Endothelial cell (in vitro differentiated cells): ENCODE measurements around the gene KLHL15. TPM values are rescaled to one million over a fixed set of nuclear protein-coding genes. Genes with fewer than 3 reads are reported as not detected.

ENCODE experiments used
- DNase-seq: peaks from one replicate; pipeline ENCODE4 v3.0.0; 2021; ENCODE audit warnings: low spot score
- H3K27ac Mint-ChIP-seq: one replicate; pipeline ENCODE4 v1.8.0; 2021; ENCODE audit warnings: mixed read lengths, inconsistent platforms; ENCODE audit not compliant: unreplicated experiment
- H3K27me3 Mint-ChIP-seq: one replicate; pipeline ENCODE4 v1.8.0; 2021; ENCODE audit warnings: mild to moderate bottlenecking, moderate library complexity, mixed read lengths, inconsistent platforms; ENCODE audit not compliant: unreplicated experiment
- H3K36me3 Mint-ChIP-seq: one replicate; pipeline ENCODE4 v1.8.0; 2021; ENCODE audit warnings: mild to moderate bottlenecking, low read depth, mixed read lengths, inconsistent platforms; ENCODE audit not compliant: unreplicated experiment
- H3K4me1 Mint-ChIP-seq: one replicate; pipeline ENCODE4 v1.8.0; 2021; ENCODE audit warnings: mild to moderate bottlenecking, mixed read lengths, inconsistent platforms; ENCODE audit not compliant: unreplicated experiment
- H3K4me3 Mint-ChIP-seq: one replicate; pipeline ENCODE4 v1.8.0; 2021; ENCODE audit warnings: mild to moderate bottlenecking, mixed read lengths, inconsistent platforms; ENCODE audit not compliant: unreplicated experiment
- H3K9me3 Mint-ChIP-seq: one replicate; pipeline ENCODE4 v1.8.0; 2021; ENCODE audit warnings: mixed read lengths, inconsistent platforms; ENCODE audit not compliant: unreplicated experiment
- total RNA-seq: library from RNA; stranded (reverse); fragmentation: NEBNext Ultra II Directional; extraction: Animal tissue kit (Norgen Biotek cat#: 25700); gene quantifications from one replicate; pipeline ENCODE4 v1.2.1, GENCODE V29; 2021; ENCODE audit not compliant: unreplicated experiment
- TF ChIP-seq, protein P1 (sequence below): fragments of 200-600 bp; sonication (generic); IDR thresholded peaks from one replicate; pipeline ENCODE4 v1.5.0; 2021; ENCODE audit warnings: antibody characterized with exemption; ENCODE audit not compliant: unreplicated experiment

The KLHL15 gene
- total RNA-seq, 1 donor from 2014 or later, result 5.6 TPM

DNA sequence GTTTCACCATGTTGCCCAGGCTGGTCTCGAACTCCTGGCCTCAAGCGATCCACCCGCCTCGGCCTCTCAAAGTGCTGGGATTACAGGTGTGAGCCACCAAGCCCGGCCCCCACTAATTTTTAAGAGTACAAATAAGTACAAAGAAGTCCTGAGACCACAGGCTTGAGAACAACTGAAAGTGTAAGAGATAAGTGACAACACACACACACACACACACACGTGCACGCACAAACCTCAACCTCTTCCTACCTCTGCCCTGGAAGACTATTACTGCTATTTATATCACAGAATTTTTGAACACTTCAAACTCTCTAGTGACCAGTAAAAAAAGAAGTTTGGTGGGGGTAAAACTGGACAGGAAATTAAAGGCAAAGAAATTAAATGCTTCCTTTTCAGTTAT, 7.5 kb downstream of the KLHL15 start:
- Mint-ChIP-seq H3K27me3 (no peaks in the 10 kb centered on the region), H3K4me3 (no peak overlapping the region), H3K36me3 (no peaks in the 10 kb centered on the region), H3K4me1 (no peaks in the 10 kb centered on the region), H3K9me3 (no peaks in the 10 kb centered on the region), H3K27ac (no peak overlapping the region)
- TF ChIP-seq, protein P1, sequence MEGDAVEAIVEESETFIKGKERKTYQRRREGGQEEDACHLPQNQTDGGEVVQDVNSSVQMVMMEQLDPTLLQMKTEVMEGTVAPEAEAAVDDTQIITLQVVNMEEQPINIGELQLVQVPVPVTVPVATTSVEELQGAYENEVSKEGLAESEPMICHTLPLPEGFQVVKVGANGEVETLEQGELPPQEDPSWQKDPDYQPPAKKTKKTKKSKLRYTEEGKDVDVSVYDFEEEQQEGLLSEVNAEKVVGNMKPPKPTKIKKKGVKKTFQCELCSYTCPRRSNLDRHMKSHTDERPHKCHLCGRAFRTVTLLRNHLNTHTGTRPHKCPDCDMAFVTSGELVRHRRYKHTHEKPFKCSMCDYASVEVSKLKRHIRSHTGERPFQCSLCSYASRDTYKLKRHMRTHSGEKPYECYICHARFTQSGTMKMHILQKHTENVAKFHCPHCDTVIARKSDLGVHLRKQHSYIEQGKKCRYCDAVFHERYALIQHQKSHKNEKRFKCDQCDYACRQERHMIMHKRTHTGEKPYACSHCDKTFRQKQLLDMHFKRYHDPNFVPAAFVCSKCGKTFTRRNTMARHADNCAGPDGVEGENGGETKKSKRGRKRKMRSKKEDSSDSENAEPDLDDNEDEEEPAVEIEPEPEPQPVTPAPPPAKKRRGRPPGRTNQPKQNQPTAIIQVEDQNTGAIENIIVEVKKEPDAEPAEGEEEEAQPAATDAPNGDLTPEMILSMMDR, result no peak
- DNase-seq, result no peak

DNA sequence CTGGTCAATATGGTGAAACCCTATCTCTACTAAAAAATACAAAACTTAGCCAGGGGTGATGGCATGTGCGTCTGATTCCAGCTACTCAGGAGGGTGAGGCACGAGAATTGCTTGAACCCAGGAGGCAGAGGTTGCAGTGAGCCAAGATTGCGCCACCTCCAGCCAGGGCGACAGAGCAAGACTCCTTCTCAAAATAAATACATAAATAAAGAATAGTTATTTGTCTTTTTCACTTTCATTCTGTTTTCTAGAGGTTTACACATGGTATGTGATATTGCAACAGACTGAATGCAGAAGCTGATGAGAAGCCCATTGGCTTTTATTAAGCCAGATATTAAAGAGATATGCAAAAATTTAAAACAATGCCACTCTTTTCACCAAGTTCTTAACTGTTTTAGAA, 8.2 kb downstream of the KLHL15 start:
- Mint-ChIP-seq H3K27me3 (no peaks in the 10 kb centered on the region), H3K9me3 (no peaks in the 10 kb centered on the region), H3K4me3 (no peak overlapping the region), H3K27ac (no peak overlapping the region), H3K4me1 (no peaks in the 10 kb centered on the region), H3K36me3 (no peaks in the 10 kb centered on the region)
- no peak for DNase-seq
- TF ChIP-seq, protein P1, result no peak

DNA sequence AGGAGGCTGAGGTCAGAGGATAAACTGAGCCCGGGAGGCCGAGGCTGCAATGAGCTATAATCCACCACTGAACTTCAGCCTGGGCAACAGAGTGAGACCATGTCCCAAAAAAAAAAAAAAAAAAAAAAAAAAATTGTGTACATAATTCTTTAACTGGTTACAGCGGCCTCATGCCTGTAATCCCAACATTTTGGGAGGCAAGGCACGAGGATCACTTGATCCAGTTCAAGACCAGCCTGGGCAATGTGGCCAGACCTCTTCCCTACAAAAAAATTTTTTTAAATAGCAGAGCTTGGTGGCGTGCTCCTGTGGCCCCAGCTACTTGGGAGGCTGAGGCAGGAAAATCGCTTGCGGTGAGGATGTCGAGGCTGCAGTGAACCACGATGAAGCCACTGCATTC, 9.3 kb downstream of the KLHL15 start:
- Mint-ChIP-seq H3K27ac (no peak overlapping the region), H3K4me3 (no peak overlapping the region), H3K36me3 (no peaks in the 10 kb centered on the region), H3K9me3 (no peaks in the 10 kb centered on the region), H3K4me1 (no peaks in the 10 kb centered on the region), H3K27me3 (peaks cover under 1% of the 10 kb centered on the region)
- TF ChIP-seq, protein P1, result no peak
- no peak for DNase-seq

DNA sequence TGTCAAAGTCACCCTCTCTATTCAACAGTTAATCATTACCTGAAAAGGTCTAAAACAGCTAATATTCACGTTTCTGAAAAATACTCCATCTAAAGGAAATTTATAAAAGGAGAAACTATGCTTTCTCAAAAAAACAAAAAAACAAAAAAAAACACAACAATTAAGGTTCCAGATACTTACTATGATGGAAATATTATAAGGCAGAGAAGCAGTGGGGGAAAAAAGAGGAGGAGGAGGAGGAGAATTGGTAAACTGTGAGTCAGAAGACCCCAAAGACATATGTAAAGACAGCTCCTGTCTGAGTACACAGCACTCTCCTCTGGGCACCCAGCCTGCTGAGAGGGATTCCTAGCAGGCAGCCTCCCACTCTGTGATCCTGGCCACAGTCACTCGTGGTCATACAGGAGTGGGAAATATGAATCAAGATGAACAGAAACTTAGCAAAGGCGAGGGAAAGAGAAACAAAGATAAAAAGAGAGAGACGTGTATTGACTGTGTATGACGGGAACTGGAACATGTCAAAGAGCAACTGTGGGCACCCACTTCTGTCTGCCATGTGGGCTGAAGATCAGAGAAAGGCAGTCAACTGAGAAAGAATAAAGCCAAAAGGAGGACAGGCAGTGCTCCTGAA, 12.5 kb downstream of the KLHL15 start:
- H3K9me3 Mint-ChIP-seq, result no peaks in the 10 kb centered on the region
- no peak overlapping the region for H3K27ac Mint-ChIP-seq
- peaks cover 1% of the 10 kb centered on the region for H3K27me3 Mint-ChIP-seq
- TF ChIP-seq, protein P1, result no peak
- H3K36me3 Mint-ChIP-seq, result no peaks in the 10 kb centered on the region
- DNase-seq, result no peak
- no peak overlapping the region for H3K4me3 Mint-ChIP-seq
- no peaks in the 10 kb centered on the region for H3K4me1 Mint-ChIP-seq

DNA sequence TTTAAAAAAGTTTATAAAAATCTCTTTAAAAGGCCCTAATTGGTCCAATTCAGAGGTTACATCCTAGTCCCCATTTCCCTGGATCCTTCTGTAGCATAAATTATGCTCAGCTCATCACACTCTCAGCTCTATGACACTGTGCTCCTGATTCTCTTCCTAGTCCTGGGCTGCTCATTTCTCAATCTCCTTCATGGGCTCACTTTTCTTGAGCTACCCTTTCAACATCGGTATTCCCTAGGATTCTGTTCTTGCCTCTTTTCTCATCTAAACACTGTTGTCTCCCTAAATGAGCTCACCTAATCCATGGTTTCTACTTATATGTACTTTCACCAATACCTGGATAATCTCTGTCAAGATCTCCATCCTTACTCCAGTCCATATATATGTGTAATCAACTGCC, 14.7 kb downstream of the KLHL15 start:
- H3K4me1 Mint-ChIP-seq, result no peaks in the 10 kb centered on the region
- H3K36me3 Mint-ChIP-seq, result no peaks in the 10 kb centered on the region
- peaks cover 1% of the 10 kb centered on the region for H3K27me3 Mint-ChIP-seq
- TF ChIP-seq, protein P1, result no peak
- H3K27ac Mint-ChIP-seq, result no peak overlapping the region
- no peaks in the 10 kb centered on the region for H3K9me3 Mint-ChIP-seq
- no peak for DNase-seq
- no peak overlapping the region for H3K4me3 Mint-ChIP-seq
